ENCODE measurements around the gene ZNF865.

DNA sequence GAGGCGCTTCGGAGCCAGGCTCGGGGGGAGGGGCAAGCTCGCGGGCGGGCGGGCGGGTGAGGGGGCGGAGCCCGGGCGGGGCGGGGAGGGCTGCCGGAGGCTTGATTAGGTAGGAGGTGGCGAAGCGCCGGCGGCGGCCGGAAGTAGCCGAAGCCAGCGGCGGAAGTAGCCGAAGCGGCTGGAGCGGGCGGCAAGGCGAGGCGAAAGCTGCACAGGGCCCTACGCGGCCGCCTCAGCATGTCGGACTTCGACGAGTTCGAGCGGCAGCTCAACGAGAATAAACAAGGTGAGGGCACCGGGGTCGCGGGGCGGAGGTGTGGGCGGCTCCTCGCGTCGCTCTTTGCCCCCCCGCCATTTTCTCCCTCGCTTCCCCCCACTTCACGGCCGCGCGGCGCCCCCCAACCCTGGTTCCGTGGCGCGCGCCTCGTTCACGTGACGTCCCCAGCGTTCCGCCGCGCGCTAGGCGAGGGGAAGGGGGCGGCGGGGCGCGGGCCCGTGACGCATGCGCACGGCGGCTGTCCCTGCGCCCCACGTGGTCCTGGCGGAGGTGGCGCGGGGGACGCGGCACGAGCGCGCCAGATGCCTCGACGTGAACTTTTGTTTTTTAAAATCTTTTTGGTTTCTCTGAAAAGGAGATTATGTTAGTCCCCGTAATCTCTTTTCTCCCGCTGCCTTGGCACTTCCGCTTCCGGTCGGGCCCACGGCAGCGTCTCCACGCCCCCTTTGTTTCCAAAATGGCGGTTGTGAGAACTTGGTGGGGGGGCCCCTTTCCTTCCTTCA is 49.6 kb downstream of the ZNF865 start, which contains the start of gene U2AF2:
- TF ChIP-seq, protein P1, sequence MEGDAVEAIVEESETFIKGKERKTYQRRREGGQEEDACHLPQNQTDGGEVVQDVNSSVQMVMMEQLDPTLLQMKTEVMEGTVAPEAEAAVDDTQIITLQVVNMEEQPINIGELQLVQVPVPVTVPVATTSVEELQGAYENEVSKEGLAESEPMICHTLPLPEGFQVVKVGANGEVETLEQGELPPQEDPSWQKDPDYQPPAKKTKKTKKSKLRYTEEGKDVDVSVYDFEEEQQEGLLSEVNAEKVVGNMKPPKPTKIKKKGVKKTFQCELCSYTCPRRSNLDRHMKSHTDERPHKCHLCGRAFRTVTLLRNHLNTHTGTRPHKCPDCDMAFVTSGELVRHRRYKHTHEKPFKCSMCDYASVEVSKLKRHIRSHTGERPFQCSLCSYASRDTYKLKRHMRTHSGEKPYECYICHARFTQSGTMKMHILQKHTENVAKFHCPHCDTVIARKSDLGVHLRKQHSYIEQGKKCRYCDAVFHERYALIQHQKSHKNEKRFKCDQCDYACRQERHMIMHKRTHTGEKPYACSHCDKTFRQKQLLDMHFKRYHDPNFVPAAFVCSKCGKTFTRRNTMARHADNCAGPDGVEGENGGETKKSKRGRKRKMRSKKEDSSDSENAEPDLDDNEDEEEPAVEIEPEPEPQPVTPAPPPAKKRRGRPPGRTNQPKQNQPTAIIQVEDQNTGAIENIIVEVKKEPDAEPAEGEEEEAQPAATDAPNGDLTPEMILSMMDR (IDR thresholded peaks at IDR 0.05) = no peak
- TF ChIP-seq EZH2 (IDR thresholded peaks at IDR 0.05) = no peak

Measured in neural progenitor cell (in vitro differentiated cells).